Esophagus squamous epithelium (tissue), 4 donors: ENCODE results near the gene SRBD1.

Experiments used
- POLR2A ChIP-seq, 4 donors: fragments of 450-650 bp; IDR thresholded peaks; one replicate each; pipeline ENCODE4 v1.6.1; 2017; ENCODE audit warnings: antibody characterized with exemption in 4 of 4, mild to moderate bottlenecking in 4 of 4, moderate library complexity in 3 of 4
- TF ChIP-seq, protein P1 (sequence below), 6 experiments: fragments of 450-650 bp in 4 of 6; fragments of 200-600 bp in 2 of 6; sonication (generic) in 2 of 6; IDR thresholded peaks; one replicate each; pipeline ENCODE4 v1.5.1; 2016 to 2019; ENCODE audit warnings: antibody characterized with exemption in 6 of 6, mild to moderate bottlenecking in 4 of 6, moderate library complexity in 4 of 6

DNA sequence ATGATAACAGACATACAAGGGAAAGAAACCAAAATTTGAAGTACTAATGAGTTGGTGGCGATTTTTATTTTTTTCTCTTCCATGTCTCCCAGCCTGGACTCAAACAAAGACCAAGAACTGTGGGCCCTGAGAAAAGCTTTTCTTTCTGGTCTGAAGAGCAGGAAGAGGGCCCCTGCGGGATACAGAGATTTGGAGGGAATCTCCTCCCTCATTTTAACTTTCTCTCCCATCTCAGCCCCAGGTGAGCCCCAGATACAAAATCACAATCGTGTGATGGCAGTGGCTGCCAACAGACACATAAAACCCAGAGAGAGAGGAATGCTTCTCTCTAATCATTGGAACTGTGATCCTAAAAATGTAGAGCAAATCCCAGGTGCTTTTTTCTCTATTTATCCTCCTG lies 20.9 kb upstream of the SRBD1 start:
- TF ChIP-seq, protein P1, sequence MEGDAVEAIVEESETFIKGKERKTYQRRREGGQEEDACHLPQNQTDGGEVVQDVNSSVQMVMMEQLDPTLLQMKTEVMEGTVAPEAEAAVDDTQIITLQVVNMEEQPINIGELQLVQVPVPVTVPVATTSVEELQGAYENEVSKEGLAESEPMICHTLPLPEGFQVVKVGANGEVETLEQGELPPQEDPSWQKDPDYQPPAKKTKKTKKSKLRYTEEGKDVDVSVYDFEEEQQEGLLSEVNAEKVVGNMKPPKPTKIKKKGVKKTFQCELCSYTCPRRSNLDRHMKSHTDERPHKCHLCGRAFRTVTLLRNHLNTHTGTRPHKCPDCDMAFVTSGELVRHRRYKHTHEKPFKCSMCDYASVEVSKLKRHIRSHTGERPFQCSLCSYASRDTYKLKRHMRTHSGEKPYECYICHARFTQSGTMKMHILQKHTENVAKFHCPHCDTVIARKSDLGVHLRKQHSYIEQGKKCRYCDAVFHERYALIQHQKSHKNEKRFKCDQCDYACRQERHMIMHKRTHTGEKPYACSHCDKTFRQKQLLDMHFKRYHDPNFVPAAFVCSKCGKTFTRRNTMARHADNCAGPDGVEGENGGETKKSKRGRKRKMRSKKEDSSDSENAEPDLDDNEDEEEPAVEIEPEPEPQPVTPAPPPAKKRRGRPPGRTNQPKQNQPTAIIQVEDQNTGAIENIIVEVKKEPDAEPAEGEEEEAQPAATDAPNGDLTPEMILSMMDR (IDR thresholded peaks at IDR 0.05), result no peak
- TF ChIP-seq POLR2A (IDR thresholded peaks at IDR 0.05), result no peak
